ENCODE data around the gene HS6ST1. TPM values are rescaled to one million over a fixed set of nuclear protein-coding genes. Genes with fewer than 3 reads are reported as not detected.

The HS6ST1 gene
- total RNA-seq, 2 experiments from 2014 or later: 7.9 to 8.4 TPM

DNA sequence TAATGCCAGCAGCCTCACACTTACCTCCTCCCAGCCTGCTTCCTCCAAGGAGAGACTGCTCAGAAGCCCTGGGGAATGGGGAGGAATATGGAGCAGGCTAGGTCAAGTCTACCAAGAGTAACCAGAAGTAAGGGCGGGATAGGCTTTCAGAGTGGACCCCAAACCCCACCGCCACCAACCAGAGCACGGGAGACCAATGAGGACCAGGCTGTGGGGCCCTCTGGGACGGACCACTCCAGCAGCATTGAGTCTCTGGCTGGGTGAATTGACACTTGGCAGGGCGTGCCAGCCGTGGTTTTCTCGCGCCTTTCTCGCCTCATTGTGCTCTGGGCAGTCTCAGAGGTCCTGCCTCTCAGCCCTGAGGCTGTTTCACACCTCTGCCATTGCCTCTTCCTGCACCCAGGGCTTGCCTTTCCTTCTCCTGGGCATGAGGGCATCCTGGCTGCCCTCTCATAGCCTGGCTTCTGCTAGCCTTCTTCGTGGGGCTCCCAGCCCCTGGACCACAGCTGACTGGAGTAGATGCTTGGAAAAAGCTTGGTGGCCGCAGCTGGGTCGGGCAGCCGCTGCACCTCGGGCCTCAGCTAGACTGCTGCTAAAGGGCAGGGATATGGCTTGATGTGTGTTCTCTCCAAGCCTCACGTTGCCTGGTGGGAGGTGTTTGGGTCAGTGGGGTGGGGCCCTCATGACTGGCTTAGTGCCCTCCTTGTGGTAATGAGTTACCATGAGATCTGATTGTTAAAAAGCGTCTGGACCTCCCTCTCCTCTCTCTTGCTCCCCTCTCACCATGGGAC lies 40.5 kb upstream of the HS6ST1 start:
- CTCF ChIA-PET: no interaction called here
- Mint-ChIP-seq H3K27me3 (no peaks in the 10 kb centered on the region), H3K4me1 (no peaks in the 10 kb centered on the region), H3K4me3 (no peak overlapping the region), H3K27ac (no peak overlapping the region), H3K9me3 (no peaks in the 10 kb centered on the region), H3K36me3 (ENCODE audit: low read depth) (no peaks in the 10 kb centered on the region)
- POLR2A ChIA-PET: no interaction called here
- no peak for DNase-seq

DNA sequence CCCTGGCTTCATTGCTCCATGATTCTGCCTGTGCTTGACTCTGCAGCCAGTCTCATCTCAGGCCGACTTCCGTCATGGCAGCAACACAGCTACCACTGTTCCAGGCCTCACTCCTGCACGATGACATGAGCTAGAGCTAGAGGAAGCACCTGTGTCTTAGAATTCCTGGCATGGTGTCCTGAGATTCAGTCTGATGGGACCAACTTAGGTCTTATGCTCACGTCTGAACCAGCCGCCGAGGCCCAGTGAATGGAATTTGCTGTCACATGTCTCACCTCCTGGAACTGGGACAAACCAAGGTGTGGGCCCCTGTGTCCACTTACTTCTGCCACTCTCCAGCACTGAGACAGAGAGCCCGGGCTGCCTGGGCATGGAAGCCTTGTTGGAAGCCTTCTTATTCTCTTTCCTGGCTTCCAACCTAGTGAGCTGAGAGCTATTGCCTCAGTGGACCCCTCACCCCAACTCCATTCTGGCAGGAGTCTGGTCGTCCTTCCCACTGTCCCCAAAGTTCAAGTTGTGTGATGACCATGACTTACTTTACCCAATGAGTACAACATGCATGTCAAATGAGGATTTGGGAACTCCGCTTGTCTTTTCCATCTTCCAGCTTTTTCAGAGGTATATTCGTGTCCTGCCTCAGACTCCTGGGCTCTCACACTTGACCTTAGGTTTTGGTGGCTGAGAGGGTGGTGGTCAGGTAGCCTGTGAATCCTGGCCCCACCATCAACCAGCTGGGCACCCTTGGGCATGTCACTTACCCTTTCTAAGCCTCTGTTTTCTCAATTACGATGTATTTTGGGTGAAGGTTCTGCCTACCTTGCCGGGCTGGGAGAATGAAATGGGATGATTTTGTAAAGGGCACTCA lies 39.1 kb upstream of the HS6ST1 start:
- Mint-ChIP-seq H3K27ac (no peak overlapping the region), H3K4me1 (no peaks in the 10 kb centered on the region), H3K36me3 (ENCODE audit: low read depth) (no peaks in the 10 kb centered on the region), H3K27me3 (no peaks in the 10 kb centered on the region), H3K9me3 (peaks cover 3% of the 10 kb centered on the region), H3K4me3 (no peak overlapping the region)
- POLR2A ChIA-PET: no interaction called here
- CTCF ChIA-PET: interaction anchor here (0.5 kb wide), 1 partner anchor 353 kb away, joined by 3 read pairs; no protein-coding TSS in a partner anchor
- DNase-seq: no peak

DNA sequence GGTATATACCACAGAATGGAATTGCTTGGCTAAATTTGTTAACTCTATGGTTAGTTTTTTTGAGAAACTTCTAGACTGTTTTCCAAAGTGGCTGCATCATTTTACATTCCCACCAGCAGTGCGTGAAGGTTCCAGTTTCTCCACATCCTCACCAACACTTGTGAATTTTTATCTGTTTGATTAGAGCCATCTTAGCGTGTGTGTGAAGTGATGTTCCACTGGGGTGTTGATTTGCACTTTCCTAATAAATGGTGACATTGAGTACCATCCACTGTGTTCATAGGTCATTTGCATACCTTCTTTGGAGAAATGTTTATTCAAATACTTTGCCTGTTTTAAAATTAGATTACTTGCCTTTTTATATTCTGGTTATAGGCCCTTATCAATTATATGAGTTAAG lies 37.5 kb upstream of the HS6ST1 start:
- H3K4me3 Mint-ChIP-seq: no peak overlapping the region
- H3K4me1 Mint-ChIP-seq: no peaks in the 10 kb centered on the region
- peaks cover 2% of the 10 kb centered on the region for H3K27me3 Mint-ChIP-seq
- no peak for DNase-seq
- H3K9me3 Mint-ChIP-seq: peaks cover 4% of the 10 kb centered on the region
- CTCF ChIA-PET: no interaction called here
- H3K36me3 Mint-ChIP-seq (ENCODE audit: low read depth): no peaks in the 10 kb centered on the region
- POLR2A ChIA-PET: no interaction called here
- no peak overlapping the region for H3K27ac Mint-ChIP-seq

GRCh38 chr2:128354726-128355470 lies 36.2 kb upstream of the HS6ST1 start:
- Mint-ChIP-seq H3K27ac (no peak overlapping the region), H3K27me3 (peaks cover 2% of the 10 kb centered on the region), H3K36me3 (ENCODE audit: low read depth) (no peaks in the 10 kb centered on the region), H3K9me3 (peaks cover 6% of the 10 kb centered on the region), H3K4me3 (no peak overlapping the region), H3K4me1 (no peaks in the 10 kb centered on the region)
- ChIA-PET POLR2A (no interaction called here), CTCF (interaction anchor here (0.6 to 1.1 kb wide), 2 partner anchors 26 to 252 kb away, joined by 3 read pairs; no protein-coding TSS in a partner anchor)
- no peak for DNase-seq

- no peak overlapping the region for H3K4me3 Mint-ChIP-seq
- no peaks in the 10 kb centered on the region for H3K36me3 Mint-ChIP-seq (ENCODE audit: low read depth)
Observed at GRCh38 chr2:128354161-128354560, 35.5 kb upstream of the HS6ST1 start.

GRCh38 chr2:128350736-128351135 lies 32.1 kb upstream of the HS6ST1 start:
- H3K36me3 Mint-ChIP-seq (ENCODE audit: low read depth): no peaks in the 10 kb centered on the region
- no peak for DNase-seq
- POLR2A ChIA-PET: no interaction called here

More at GRCh38 chr2:128354161-128354560, 35.5 kb upstream of the HS6ST1 start:
- CTCF ChIA-PET: no interaction called here
- no peak for DNase-seq
- Mint-ChIP-seq H3K9me3 (peaks cover 6% of the 10 kb centered on the region), H3K27me3 (peaks cover 2% of the 10 kb centered on the region), H3K4me1 (no peaks in the 10 kb centered on the region), H3K27ac (no peak overlapping the region)
- POLR2A ChIA-PET: no interaction called here

GRCh38 chr2:128348701-128349100 lies 30.0 kb upstream of the HS6ST1 start:
- peaks cover 2% of the 10 kb centered on the region for H3K27me3 Mint-ChIP-seq
- H3K4me1 Mint-ChIP-seq: no peaks in the 10 kb centered on the region
- ChIA-PET CTCF (interaction anchor here (0.6 kb wide), 1 partner anchor 660 kb away, joined by 3 read pairs; no protein-coding TSS in a partner anchor), POLR2A (no interaction called here)
- no peak for DNase-seq
- no peak overlapping the region for H3K27ac Mint-ChIP-seq
- H3K9me3 Mint-ChIP-seq: peaks cover 7% of the 10 kb centered on the region
- H3K4me3 Mint-ChIP-seq: no peak overlapping the region
- no peaks in the 10 kb centered on the region for H3K36me3 Mint-ChIP-seq (ENCODE audit: low read depth)

More at GRCh38 chr2:128350736-128351135, 32.1 kb upstream of the HS6ST1 start:
- Mint-ChIP-seq H3K4me1 (no peaks in the 10 kb centered on the region), H3K27me3 (peaks cover 2% of the 10 kb centered on the region), H3K9me3 (peaks cover 6% of the 10 kb centered on the region), H3K4me3 (no peak overlapping the region), H3K27ac (no peak overlapping the region)
- CTCF ChIA-PET: no interaction called here

DNA sequence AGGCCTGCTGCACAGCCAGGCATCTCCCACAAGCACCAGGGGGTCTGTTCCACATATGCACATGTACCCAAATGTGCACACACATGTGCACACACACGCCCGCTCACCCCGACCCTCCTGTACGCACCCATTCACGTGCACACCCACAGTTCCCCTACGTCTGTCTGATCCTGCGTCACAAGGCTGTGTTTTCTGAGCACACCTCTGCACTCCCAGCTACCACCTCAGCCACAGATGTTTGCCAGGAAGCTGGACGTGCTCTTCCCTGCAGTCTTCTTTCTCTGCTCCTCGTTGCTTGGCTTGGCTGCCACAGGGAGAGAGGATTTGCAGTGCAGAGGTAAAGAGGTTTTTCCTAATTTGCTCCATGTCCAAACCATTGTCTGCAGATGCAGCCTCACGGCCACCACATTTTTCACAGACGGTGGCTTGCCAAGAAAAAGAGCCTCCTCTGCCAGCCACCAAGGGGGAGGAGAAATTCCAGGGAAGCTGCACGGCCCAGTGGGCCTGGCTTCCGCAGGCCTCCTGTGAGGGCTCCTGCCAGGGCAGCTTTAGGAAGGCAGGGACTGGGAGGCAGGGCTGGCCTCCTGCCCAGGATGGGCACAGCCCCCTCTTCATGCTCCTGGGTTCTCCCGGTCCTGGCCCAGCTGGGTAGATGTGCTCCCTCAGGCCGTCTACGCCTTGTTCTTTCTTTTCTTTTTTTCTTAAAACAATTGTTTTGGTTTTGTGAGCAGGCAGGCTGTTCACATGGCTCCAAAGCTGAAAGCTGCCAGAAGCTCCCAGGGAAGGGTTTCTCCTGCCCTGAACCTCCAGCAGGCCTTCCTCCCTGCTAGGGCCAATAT lies 29.3 kb upstream of the HS6ST1 start:
- CTCF ChIA-PET: interaction anchor here (1.1 kb wide), 1 partner anchor 9 kb away, joined by 3 read pairs; no protein-coding TSS in a partner anchor
- Mint-ChIP-seq H3K27me3 (peaks cover 2% of the 10 kb centered on the region), H3K4me1 (no peaks in the 10 kb centered on the region), H3K4me3 (no peak overlapping the region), H3K36me3 (ENCODE audit: low read depth) (no peaks in the 10 kb centered on the region), H3K9me3 (peaks cover 9% of the 10 kb centered on the region), H3K27ac (no peak overlapping the region)
- DNase-seq: no peak
- POLR2A ChIA-PET: no interaction called here

- Mint-ChIP-seq H3K36me3 (ENCODE audit: low read depth) (no peaks in the 10 kb centered on the region), H3K9me3 (peaks cover 9% of the 10 kb centered on the region), H3K4me1 (no peaks in the 10 kb centered on the region), H3K27me3 (peaks cover 2% of the 10 kb centered on the region), H3K4me3 (no peak overlapping the region), H3K27ac (no peak overlapping the region)
- CTCF ChIA-PET: interaction anchor here (1.1 kb wide), 1 partner anchor 10 kb away, joined by 3 read pairs; no protein-coding TSS in a partner anchor
- no peak for DNase-seq
- POLR2A ChIA-PET: no interaction called here
Observed at GRCh38 chr2:128347171-128347558, 28.5 kb upstream of the HS6ST1 start.

GRCh38 chr2:128346291-128347170 lies 27.9 kb upstream of the HS6ST1 start:
- H3K9me3 Mint-ChIP-seq: peaks cover 7% of the 10 kb centered on the region
- ChIA-PET CTCF (no interaction called here), POLR2A (no interaction called here)
- no peaks in the 10 kb centered on the region for H3K27me3 Mint-ChIP-seq
- H3K4me3 Mint-ChIP-seq: no peak overlapping the region
- no peak overlapping the region for H3K27ac Mint-ChIP-seq
- no peaks in the 10 kb centered on the region for H3K4me1 Mint-ChIP-seq
- H3K36me3 Mint-ChIP-seq (ENCODE audit: low read depth): no peaks in the 10 kb centered on the region
- DNase-seq: no peak

- H3K36me3 Mint-ChIP-seq (ENCODE audit: low read depth): no peaks in the 10 kb centered on the region
- H3K27me3 Mint-ChIP-seq: no peaks in the 10 kb centered on the region
- ChIA-PET POLR2A (no interaction called here), CTCF (no interaction called here)
- no peak for DNase-seq
- peaks cover 11% of the 10 kb centered on the region for H3K9me3 Mint-ChIP-seq
- no peaks in the 10 kb centered on the region for H3K4me1 Mint-ChIP-seq
- no peak overlapping the region for H3K4me3 Mint-ChIP-seq
- H3K27ac Mint-ChIP-seq: no peak overlapping the region
Observed at GRCh38 chr2:128345436-128346165, 26.9 kb upstream of the HS6ST1 start.

Measured in activated CD4-positive, alpha-beta T cell treated with anti-CD3 and anti-CD28 coated beads, Interleukin-2, amount 10 ng/mL, durations not matched to agents 7 days and 5 days (primary cell).